K562 (cell line): Measurements from ENCODE around the gene TMEM107. TPM values are rescaled to one million over a fixed set of nuclear protein-coding genes. Genes with fewer than 3 reads are reported as not detected.

ENCODE experiments used
- CBX5 ChIP-seq: IDR thresholded peaks from 2 replicates; pipeline ENCODE4 v1.6.1; 2014; ENCODE audit warnings: low read depth, borderline replicate concordance
- E2F3 ChIP-seq: fragments of 250-450 bp; sonication (Bioruptor Pico); IDR thresholded peaks from 2 replicates; pipeline ENCODE4 v1.4.0; 2020; ENCODE audit warnings: mild to moderate bottlenecking
- ETV5 ChIP-seq: sonication (generic); formaldehyde crosslinking; IDR thresholded peaks from 2 replicates; pipeline ENCODE4 v1.4.0; 2020; ENCODE audit warnings: low read depth, mild to moderate bottlenecking, missing genetic modification reagents
- FOXJ3 ChIP-seq: sonication (generic); formaldehyde crosslinking; IDR thresholded peaks from 2 replicates; pipeline ENCODE4 v1.4.0; 2020; ENCODE audit warnings: mild to moderate bottlenecking, missing genetic modification reagents
- GTF2F1 ChIP-seq: IDR thresholded peaks from 2 replicates; pipeline ENCODE4 v1.6.1; 2011; ENCODE audit warnings: low read depth, low read length, improper control_type of control experiment
- MYC ChIP-seq, 2 experiments: fragments of 250-450 bp in 1 of 2; sonication (Bioruptor Pico) in 1 of 2; IDR thresholded peaks; 2 replicates each; pipeline versions ENCODE4 v1.5.1 to v1.6.1; 2012 to 2021; ENCODE audit warnings: low read depth in 2 of 2, borderline replicate concordance in 1 of 2, improper control_type of control experiment in 1 of 2, low read length in 1 of 2, mild to moderate bottlenecking in 1 of 2, moderate library complexity in 1 of 2
- NFIX ChIP-seq: fragments of 250-450 bp; sonication (Bioruptor Pico); IDR thresholded peaks from 2 replicates; pipeline ENCODE4 v1.4.0; 2020; ENCODE audit warnings: low read depth, mild to moderate bottlenecking, moderate library complexity
- POLR2AphosphoS2 ChIP-seq: IDR thresholded peaks from 2 replicates; pipeline ENCODE4 v1.6.1; 2012; ENCODE audit warnings: low read length, improper control_type of control experiment
- PTBP1 ChIP-seq: fragments of 200-400 bp; formaldehyde crosslinking; IDR thresholded peaks from 2 replicates; pipeline ENCODE4 v1.6.1; 2017; ENCODE audit warnings: low read depth, low read length
- RBBP5 ChIP-seq: fragments of 200-600 bp; sonication (generic); IDR thresholded peaks from 2 replicates; pipeline ENCODE4 v1.6.1; 2012; ENCODE audit warnings: borderline replicate concordance, mild to moderate bottlenecking, low read length, control low read depth, inconsistent platforms; ENCODE audit not compliant: insufficient read depth, poor library complexity, severe bottlenecking
- TSC22D4 ChIP-seq: fragments of 450-650 bp; IDR thresholded peaks from 2 replicates; pipeline ENCODE4 v1.6.1; 2016; ENCODE audit warnings: missing genetic modification characterization, missing biosample characterization, control low read depth
- TSHZ1 ChIP-seq: fragments of 250-450 bp; sonication (Bioruptor Pico); IDR thresholded peaks from 2 replicates; pipeline ENCODE4 v1.4.0; 2020; ENCODE audit warnings: mild to moderate bottlenecking, moderate library complexity
- polyA plus RNA-seq, 8 experiments: library from polyadenylated mRNA; depleted of rRNA in 4 of 8; stranded (reverse) in 5 of 8; unstranded in 3 of 8; fragments of >200 nt; fragmentation: Nextera tagmentation in 2 of 8; fragmentation: Illumina TruSeq in 1 of 8; extraction: Ambion mirVana in 2 of 8; extraction: Trizol in 1 of 8; gene quantifications; 2 replicates each; pipeline versions ENCODE4 v1.2.1 to v1.2.3, GENCODE V29; 2011 to 2014; ENCODE audit warnings: inconsistent platforms in 1 of 8, missing spikeins in 1 of 8
- total RNA-seq, 7 experiments: library from RNA; depleted of rRNA in 6 of 7; stranded (reverse); fragments of >200 nt in 6 of 7; fragmentation: Illumina TruSeq in 2 of 7; extraction: Trizol in 2 of 7; gene quantifications; 2 replicates each; pipeline versions ENCODE4 v1.2.1 to v1.2.3, GENCODE V29; 2011 to 2021; ENCODE audit warnings: low replicate concordance in 1 of 7
- TF ChIP-seq, protein P1 (sequence below): fragments of 450-650 bp; IDR thresholded peaks from 2 replicates; pipeline ENCODE4 v1.6.1; 2018; ENCODE audit not compliant: partially characterized antibody
- TF ChIP-seq, protein P2 (sequence below), 2 experiments: fragments of 450-650 bp; conservative IDR thresholded peaks; 2 replicates each; pipeline ENCODE4 v1.6.1; 2017; ENCODE audit warnings: mild to moderate bottlenecking in 2 of 2, moderate library complexity in 2 of 2
- TF ChIP-seq, protein P3 (sequence below): fragments of 450-650 bp; IDR thresholded peaks from 2 replicates; pipeline ENCODE4 v1.6.1; 2016
- TF ChIP-seq, protein P4 (sequence below): sonication (generic); formaldehyde crosslinking; IDR thresholded peaks from 2 replicates; pipeline ENCODE4 v1.9.0; 2022; ENCODE audit warnings: mild to moderate bottlenecking, missing genetic modification reagents

Gene TMEM107
- total and polyA plus RNA-seq, 9 of the 15 experiments (the other 6 are each of a cell fraction or from before 2014, with no cell fraction given): 7.1 to 26.2 (median 16.9) TPM

DNA sequence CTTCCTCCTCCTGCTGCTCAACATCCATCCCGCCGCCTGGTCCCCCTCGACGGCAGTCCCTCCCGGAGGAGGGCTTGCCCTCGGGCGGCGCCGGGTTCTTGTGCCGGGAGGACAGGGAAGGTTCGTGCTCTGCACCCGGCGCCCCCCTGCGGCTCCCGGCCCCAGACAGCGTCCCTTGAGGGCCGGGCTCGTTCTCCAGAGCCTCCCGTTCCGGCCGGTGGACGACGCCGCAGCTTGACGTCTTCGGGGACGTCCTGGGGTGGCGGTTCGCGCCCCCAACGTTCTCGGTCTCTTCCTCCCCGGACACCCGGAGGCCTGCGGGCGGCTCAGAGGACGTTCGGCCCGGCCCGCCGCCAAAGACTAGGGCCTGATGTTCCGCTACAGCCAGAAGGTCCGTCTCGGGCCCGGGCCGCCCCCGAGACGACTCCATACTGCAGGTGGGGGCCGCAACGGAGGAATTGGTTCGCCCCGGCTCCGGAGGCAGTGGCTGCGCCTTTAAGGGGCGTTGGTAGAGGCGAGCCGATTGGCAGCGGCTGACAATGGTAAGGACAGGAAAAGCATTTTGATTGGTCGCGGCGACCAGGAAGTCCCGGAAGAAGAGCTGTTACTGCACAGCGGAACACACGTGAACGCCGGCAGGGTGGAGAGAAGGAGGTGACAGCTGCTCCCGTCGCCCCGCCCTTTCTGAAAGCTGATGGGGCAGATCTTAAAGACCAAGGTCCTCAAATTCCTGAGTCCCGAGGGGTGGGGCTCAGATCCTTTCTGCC is 13.7 kb upstream of the TMEM107 start, which contains the start of gene BORCS6 (continued):
- TF ChIP-seq, protein P1, sequence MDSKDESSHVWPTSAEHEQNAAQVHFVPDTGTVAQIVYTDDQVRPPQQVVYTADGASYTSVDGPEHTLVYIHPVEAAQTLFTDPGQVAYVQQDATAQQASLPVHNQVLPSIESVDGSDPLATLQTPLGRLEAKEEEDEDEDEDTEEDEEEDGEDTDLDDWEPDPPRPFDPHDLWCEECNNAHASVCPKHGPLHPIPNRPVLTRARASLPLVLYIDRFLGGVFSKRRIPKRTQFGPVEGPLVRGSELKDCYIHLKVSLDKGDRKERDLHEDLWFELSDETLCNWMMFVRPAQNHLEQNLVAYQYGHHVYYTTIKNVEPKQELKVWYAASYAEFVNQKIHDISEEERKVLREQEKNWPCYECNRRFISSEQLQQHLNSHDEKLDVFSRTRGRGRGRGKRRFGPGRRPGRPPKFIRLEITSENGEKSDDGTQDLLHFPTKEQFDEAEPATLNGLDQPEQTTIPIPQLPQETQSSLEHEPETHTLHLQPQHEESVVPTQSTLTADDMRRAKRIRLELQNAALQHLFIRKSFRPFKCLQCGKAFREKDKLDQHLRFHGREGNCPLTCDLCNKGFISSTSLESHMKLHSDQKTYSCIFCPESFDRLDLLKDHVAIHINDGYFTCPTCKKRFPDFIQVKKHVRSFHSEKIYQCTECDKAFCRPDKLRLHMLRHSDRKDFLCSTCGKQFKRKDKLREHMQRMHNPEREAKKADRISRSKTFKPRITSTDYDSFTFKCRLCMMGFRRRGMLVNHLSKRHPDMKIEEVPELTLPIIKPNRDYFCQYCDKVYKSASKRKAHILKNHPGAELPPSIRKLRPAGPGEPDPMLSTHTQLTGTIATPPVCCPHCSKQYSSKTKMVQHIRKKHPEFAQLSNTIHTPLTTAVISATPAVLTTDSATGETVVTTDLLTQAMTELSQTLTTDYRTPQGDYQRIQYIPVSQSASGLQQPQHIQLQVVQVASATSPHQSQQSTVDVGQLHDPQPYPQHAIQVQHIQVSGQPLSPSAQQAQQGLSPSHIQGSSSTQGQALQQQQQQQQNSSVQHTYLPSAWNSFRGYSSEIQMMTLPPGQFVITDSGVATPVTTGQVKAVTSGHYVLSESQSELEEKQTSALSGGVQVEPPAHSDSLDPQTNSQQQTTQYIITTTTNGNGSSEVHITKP: peak; percentile 97
- TF ChIP-seq MYC (IDR thresholded peaks at IDR 0.05; ENCODE audit: low read depth, low read length) (peak; percentile 31; the same call in 1 of the 2 replicates), MYC (CRISPR knock-in tag; IDR thresholded peaks at IDR 0.05; ENCODE audit: borderline replicate concordance, low read depth) (no peak), RBBP5 (no peak), PTBP1 (no peak), TSC22D4 (tag) (no peak), GTF2F1 (no peak), TSHZ1 (CRISPR knock-in tag) (no peak), ETV5 (CRISPR knock-in tag) (peak; percentile 14; the same call in 1 of the 2 replicates), CBX5 (no peak), POLR2AphosphoS2 (no peak), FOXJ3 (CRISPR knock-in tag) (no peak), NFIX (CRISPR knock-in tag) (no peak), E2F3 (CRISPR knock-in tag) (no peak)
- TF ChIP-seq, protein P2, sequence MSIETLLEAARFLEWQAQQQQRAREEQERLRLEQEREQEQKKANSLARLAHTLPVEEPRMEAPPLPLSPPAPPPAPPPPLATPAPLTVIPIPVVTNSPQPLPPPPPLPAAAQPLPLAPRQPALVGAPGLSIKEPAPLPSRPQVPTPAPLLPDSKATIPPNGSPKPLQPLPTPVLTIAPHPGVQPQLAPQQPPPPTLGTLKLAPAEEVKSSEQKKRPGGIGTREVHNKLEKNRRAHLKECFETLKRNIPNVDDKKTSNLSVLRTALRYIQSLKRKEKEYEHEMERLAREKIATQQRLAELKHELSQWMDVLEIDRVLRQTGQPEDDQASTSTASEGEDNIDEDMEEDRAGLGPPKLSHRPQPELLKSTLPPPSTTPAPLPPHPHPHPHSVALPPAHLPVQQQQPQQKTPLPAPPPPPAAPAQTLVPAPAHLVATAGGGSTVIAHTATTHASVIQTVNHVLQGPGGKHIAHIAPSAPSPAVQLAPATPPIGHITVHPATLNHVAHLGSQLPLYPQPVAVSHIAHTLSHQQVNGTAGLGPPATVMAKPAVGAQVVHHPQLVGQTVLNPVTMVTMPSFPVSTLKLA (conservative IDR thresholded peaks at IDR 0.05): peak; percentile 80 to 92
- TF ChIP-seq, protein P3, sequence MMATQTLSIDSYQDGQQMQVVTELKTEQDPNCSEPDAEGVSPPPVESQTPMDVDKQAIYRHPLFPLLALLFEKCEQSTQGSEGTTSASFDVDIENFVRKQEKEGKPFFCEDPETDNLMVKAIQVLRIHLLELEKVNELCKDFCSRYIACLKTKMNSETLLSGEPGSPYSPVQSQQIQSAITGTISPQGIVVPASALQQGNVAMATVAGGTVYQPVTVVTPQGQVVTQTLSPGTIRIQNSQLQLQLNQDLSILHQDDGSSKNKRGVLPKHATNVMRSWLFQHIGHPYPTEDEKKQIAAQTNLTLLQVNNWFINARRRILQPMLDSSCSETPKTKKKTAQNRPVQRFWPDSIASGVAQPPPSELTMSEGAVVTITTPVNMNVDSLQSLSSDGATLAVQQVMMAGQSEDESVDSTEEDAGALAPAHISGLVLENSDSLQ: peak; percentile 91
- TF ChIP-seq, protein P4, sequence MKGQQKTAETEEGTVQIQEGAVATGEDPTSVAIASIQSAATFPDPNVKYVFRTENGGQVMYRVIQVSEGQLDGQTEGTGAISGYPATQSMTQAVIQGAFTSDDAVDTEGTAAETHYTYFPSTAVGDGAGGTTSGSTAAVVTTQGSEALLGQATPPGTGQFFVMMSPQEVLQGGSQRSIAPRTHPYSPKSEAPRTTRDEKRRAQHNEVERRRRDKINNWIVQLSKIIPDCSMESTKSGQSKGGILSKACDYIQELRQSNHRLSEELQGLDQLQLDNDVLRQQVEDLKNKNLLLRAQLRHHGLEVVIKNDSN (CRISPR knock-in tag): peak; percentile 84
